ENCODE results near the gene ATP1A1. TPM values are rescaled to one million over a fixed set of nuclear protein-coding genes. Genes with fewer than 3 reads are reported as not detected.

The ATP1A1 gene
- total and polyA plus RNA-seq, 7 donors = 66.1 to 440 (median 230) TPM

DNA sequence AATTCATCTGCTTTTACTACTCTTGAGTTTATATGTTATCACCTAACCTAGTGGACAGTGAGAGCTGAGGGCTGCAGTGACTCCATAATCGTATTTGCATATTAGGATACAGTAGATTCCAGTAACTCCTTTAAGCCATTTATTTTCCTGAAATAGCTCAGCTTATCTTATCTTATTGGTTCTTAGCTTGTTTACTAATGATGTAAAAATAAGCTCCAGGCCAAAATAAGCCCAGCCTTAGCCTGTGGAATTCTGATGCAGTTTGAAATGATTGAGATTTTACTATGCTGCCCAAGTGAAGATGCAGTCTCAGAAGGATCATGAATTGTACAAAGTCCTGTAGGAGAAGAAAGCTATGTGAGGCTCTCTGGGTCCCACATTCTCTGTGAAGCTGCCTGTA, 18.1 kb downstream of the ATP1A1 start:
- ATAC-seq (no peak), DNase-seq (no peak)
- H3K27me3 ChIP-seq (ENCODE audit: insufficient read depth in 3 of 3, low read length in 2 of 3) = no peaks in the 10 kb centered on the region
- TF ChIP-seq, protein P1, sequence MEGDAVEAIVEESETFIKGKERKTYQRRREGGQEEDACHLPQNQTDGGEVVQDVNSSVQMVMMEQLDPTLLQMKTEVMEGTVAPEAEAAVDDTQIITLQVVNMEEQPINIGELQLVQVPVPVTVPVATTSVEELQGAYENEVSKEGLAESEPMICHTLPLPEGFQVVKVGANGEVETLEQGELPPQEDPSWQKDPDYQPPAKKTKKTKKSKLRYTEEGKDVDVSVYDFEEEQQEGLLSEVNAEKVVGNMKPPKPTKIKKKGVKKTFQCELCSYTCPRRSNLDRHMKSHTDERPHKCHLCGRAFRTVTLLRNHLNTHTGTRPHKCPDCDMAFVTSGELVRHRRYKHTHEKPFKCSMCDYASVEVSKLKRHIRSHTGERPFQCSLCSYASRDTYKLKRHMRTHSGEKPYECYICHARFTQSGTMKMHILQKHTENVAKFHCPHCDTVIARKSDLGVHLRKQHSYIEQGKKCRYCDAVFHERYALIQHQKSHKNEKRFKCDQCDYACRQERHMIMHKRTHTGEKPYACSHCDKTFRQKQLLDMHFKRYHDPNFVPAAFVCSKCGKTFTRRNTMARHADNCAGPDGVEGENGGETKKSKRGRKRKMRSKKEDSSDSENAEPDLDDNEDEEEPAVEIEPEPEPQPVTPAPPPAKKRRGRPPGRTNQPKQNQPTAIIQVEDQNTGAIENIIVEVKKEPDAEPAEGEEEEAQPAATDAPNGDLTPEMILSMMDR (IDR thresholded peaks at IDR 0.05) = no peak
- H3K36me3 ChIP-seq (ENCODE audit: insufficient read depth in 1 of 2, low read depth in 1 of 2) = peaks cover 36 to 100% of the 10 kb centered on the region in 2 donors
- intact Hi-C loops (cut with DNase I) = no loop called here
- WGBS, 3 donors = 87 to 97% (median 95%) methylated on average over 1 of the region's 1 CpG
- H3K4me3 ChIP-seq = no peak overlapping the region
- no peaks in the 10 kb centered on the region for H3K9me3 ChIP-seq
- H3K4me1 ChIP-seq = no peaks in the 10 kb centered on the region
- no peak overlapping the region for H3K27ac ChIP-seq

DNA sequence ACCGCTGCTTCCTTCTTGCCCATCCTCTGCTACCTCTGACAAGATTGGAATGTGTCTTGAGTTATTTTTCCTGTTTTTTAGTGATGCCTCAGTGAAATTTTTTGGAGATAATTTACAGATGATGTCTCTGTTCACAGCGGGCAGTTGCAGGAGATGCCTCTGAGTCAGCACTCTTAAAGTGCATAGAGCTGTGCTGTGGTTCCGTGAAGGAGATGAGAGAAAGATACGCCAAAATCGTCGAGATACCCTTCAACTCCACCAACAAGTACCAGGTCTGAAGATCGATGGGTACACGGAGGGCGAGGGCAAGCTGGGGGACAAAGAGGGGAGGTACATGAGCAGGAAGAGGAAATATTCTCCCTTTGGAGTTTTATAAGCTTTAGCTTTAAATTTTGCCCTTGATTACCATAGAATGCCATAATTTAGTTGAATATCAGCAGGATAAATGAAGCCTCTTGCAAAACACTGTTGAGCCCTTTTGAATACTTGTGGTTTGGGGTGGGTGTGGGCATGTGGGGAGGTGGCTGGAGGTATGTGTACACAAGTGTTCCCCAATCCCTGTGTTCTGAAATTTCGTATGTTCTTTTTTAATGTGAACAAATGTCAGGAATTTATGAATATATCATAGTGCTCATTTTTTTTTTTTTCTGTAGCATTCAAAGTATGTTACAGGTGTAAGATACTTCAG, 19.8 kb downstream of the ATP1A1 start:
- TF ChIP-seq, protein P1 (IDR thresholded peaks at IDR 0.05) = no peak
- WGBS, 3 donors = 90 to 96% (median 96%) methylated on average over 10 of the region's 10 CpGs
- Histone ChIP-seq H3K4me1 (no peaks in the 10 kb centered on the region), H3K9me3 (no peaks in the 10 kb centered on the region), H3K27me3 (ENCODE audit: insufficient read depth in 3 of 3, low read length in 2 of 3) (no peaks in the 10 kb centered on the region), H3K4me3 (no peak overlapping the region), H3K36me3 (ENCODE audit: insufficient read depth in 1 of 2, low read depth in 1 of 2) (peaks cover 39 to 100% of the 10 kb centered on the region in 2 donors), H3K27ac (no peak overlapping the region)
- ATAC-seq (no peak), DNase-seq (no peak)
- intact Hi-C loops (cut with DNase I) = no loop called here

DNA sequence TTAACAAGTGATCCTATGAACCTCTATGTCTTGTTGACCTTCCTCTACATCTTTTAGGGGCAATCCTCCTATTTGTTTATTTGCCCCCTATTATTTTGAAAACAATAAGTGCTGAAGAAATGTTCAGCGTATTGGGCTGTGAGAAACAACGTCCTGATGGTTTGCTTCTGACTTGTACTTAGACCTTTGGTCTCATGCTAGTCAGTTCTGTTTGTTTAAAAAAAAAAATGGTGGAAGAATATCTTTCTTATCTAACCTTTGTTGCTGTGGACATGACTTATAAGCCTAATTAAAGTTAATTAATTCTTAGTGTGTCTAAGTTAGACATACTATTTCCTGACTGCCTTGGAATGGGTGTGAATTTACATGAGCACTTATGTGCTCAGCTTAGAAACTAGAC, 20.7 kb downstream of the ATP1A1 start:
- DNase-seq = no peak
- TF ChIP-seq, protein P1 (IDR thresholded peaks at IDR 0.05) = no peak
- WGBS, 3 donors = 93 to 97% (median 94%) methylated on average over 2 of the region's 2 CpGs
- ATAC-seq = no peak
- no peaks in the 10 kb centered on the region for H3K27me3 ChIP-seq (ENCODE audit: insufficient read depth in 3 of 3, low read length in 2 of 3)
- H3K36me3 ChIP-seq (ENCODE audit: insufficient read depth in 1 of 2, low read depth in 1 of 2) = peaks cover 45 to 100% of the 10 kb centered on the region in 2 donors
- no peak overlapping the region for H3K27ac ChIP-seq
- intact Hi-C loops (cut with DNase I) = no loop called here
- no peaks in the 10 kb centered on the region for H3K4me1 ChIP-seq
- H3K4me3 ChIP-seq = no peak overlapping the region
- no peaks in the 10 kb centered on the region for H3K9me3 ChIP-seq

DNA sequence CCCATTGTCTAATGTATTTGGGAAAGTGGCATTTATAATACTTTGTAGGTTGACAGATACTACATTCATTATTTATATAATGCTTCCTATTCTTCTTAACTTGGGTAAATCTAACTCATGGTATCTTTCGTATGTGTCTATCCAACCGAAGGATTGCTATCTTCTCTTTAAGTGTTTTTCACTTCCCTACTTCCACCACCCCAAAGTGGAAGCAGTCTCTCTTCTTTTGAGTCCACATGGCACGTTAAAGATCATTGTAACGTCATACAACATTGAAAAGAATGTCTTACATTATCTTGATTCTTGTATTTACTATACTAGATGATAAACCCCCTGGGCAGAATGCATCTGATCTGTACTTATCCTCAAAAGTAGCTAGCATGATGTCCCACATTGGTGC, 21.2 kb downstream of the ATP1A1 start:
- intact Hi-C loops (cut with DNase I) = no loop called here
- 92 to 94% (median 93%) methylated on average over 4 of the region's 4 CpGs for WGBS, 3 donors
- DNase-seq = no peak
- Histone ChIP-seq H3K27me3 (ENCODE audit: insufficient read depth in 3 of 3, low read length in 2 of 3) (no peaks in the 10 kb centered on the region), H3K4me1 (no peaks in the 10 kb centered on the region), H3K36me3 (ENCODE audit: insufficient read depth in 1 of 2, low read depth in 1 of 2) (peaks cover 40 to 100% of the 10 kb centered on the region in 2 donors), H3K4me3 (no peak overlapping the region), H3K9me3 (no peaks in the 10 kb centered on the region), H3K27ac (no peak overlapping the region)
- ATAC-seq = no peak
- TF ChIP-seq, protein P1 (IDR thresholded peaks at IDR 0.05) = no peak

DNA sequence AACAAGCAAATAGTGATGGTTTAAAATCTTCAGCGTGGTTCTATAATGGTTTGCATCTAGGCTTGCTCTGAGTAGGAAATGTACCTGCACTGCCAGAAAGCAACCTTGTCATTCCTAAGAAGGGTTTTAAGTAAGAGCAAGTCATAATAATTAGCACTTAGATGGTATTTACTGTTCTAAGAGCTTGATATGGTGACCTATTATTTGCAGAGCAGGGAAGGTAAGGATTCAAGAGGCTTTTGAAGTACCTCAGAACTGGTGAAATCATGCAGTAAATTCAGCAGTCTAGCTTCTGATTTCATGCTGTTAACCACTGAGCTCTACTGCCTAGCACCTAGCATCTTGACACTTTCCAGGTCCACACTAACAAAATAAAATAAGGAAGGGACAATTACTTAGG, 23.7 kb downstream of the ATP1A1 start:
- DNase-seq (no peak), ATAC-seq (no peak)
- no peak overlapping the region for H3K4me3 ChIP-seq
- H3K27ac ChIP-seq = no peak overlapping the region
- H3K36me3 ChIP-seq (ENCODE audit: insufficient read depth in 1 of 2, low read depth in 1 of 2) = peaks cover 38 to 100% of the 10 kb centered on the region in 2 donors
- H3K4me1 ChIP-seq = no peaks in the 10 kb centered on the region
- 97 to 100% (median 98%) methylated on average over 1 of the region's 1 CpG for WGBS, 3 donors
- TF ChIP-seq, protein P1 (IDR thresholded peaks at IDR 0.05) = no peak
- H3K27me3 ChIP-seq (ENCODE audit: insufficient read depth in 3 of 3, low read length in 2 of 3) = no peaks in the 10 kb centered on the region
- intact Hi-C loops (cut with DNase I) = no loop called here
- H3K9me3 ChIP-seq = no peaks in the 10 kb centered on the region

Data from psoas muscle (tissue), 8 donors.